SU-DHL-6 (cell line): Measurements from ENCODE around the gene SLC6A12.

Experiments
- H2AFZ ChIP-seq: fragments of 200-600 bp; sonication (generic); 2 replicates; pipeline ENCODE4 v1.6.1; 2014; ENCODE audit warnings: low read depth, mild to moderate bottlenecking, moderate library complexity, mixed read lengths, antibody characterized with exemption, low read length; ENCODE audit not compliant: severe bottlenecking
- H3F3A ChIP-seq: fragments of 200-600 bp; shearing (Covaris generic); 2 replicates; pipeline ENCODE4 v1.6.0; 2016; ENCODE audit warnings: antibody characterized with exemption, mild to moderate bottlenecking; ENCODE audit not compliant: insufficient read depth
- H3K27ac ChIP-seq: fragments of 200-600 bp; sonication (generic); 2 replicates; pipeline ENCODE4 v1.5.1; 2016; ENCODE audit warnings: low read depth, mild to moderate bottlenecking, low read length, moderate library complexity, mixed read lengths
- H3K27me3 ChIP-seq: fragments of 200-600 bp; sonication (generic), shearing (Covaris generic); 2 replicates; pipeline ENCODE4 v1.6.0; 2014; ENCODE audit warnings: mild to moderate bottlenecking, low read length
- H3K36me3 ChIP-seq: fragments of 200-600 bp; sonication (generic); 2 replicates; pipeline ENCODE4 v1.6.1; 2014; ENCODE audit warnings: mild to moderate bottlenecking, low read length, mixed read lengths
- H3K4me2 ChIP-seq: fragments of 300-600, 200-600 bp; shearing (Covaris generic), sonication (generic); 2 replicates; pipeline ENCODE4 v1.6.0; 2014; ENCODE audit warnings: low read length, low read depth, mild to moderate bottlenecking; ENCODE audit not compliant: poor library complexity, severe bottlenecking
- H3K4me3 ChIP-seq: fragments of 200-600 bp; sonication (generic); 2 replicates; pipeline ENCODE4 v1.5.1; 2014; ENCODE audit warnings: antibody characterized with exemption, low read length, mild to moderate bottlenecking, mixed read lengths; ENCODE audit not compliant: insufficient read depth, poor library complexity, severe bottlenecking
- H3K79me2 ChIP-seq: fragments of 200-600 bp; sonication (generic); 2 replicates; pipeline ENCODE4 v1.6.1; 2014; ENCODE audit warnings: mild to moderate bottlenecking, low read length, moderate library complexity; ENCODE audit not compliant: insufficient read depth
- H3K9ac ChIP-seq: fragments of 200-600 bp; sonication (generic); 2 replicates; pipeline ENCODE4 v1.7.0; 2014; ENCODE audit warnings: mild to moderate bottlenecking, low read length
- H3K9me2 ChIP-seq: fragments of 200-600 bp; sonication (generic); replicated peaks from 2 replicates; pipeline ENCODE4 v1.6.1; 2014; ENCODE audit warnings: low read length; ENCODE audit not compliant: insufficient read depth
- H3K9me3 ChIP-seq: fragments of 200-600 bp; sonication (generic); 2 replicates; pipeline ENCODE4 v1.6.1; 2014; ENCODE audit warnings: low read length, mixed read lengths; ENCODE audit not compliant: insufficient read depth
- H4K20me1 ChIP-seq: fragments of 200-600 bp; sonication (generic); 2 replicates; pipeline ENCODE4 v1.6.1; 2014; ENCODE audit warnings: low read depth, mild to moderate bottlenecking, antibody characterized with exemption, low read length, moderate library complexity, mixed read lengths
- EZH2phosphoT487 ChIP-seq: fragments of 200-600 bp; sonication (generic), shearing (Covaris generic); conservative IDR thresholded peaks from 2 replicates; pipeline ENCODE4 v1.6.1; 2018; ENCODE audit warnings: mild to moderate bottlenecking, antibody characterized with exemption, low read length, moderate library complexity, mixed read lengths
- TF ChIP-seq, protein P1 (sequence below): fragments of 200-600 bp; sonication (generic); IDR thresholded peaks from one replicate; pipeline ENCODE4 v1.5.1; 2017; ENCODE audit warnings: antibody characterized with exemption, mild to moderate bottlenecking, low read length, moderate library complexity; ENCODE audit not compliant: insufficient read depth, poor library complexity, severe bottlenecking

SLC6A12 gene

DNA sequence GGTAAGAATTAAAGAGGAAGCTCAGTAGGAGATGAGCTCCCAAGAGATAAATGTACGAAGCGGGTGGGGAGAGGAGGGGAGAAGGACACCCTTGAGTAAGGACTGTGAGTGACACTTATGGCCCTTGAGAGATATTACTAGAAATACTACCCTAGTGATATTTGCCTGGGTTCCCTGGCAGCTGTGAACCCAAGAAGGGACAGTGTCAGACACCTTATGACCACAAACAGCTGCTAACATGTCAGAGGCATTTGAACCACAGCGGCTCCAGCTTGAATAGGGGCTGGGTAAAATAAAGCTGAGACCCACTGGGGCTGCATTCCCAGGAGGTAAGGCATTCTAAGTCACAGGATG lies 19.6 kb upstream of the SLC6A12 start:
- Histone ChIP-seq H3K27ac (no peak overlapping the region), H3K4me3 (no peak overlapping the region), H2AFZ (no peak overlapping the region), H4K20me1 (no peaks in the 10 kb centered on the region), H3K27me3 (0 out of 2 replicates have a peak, but pooled peaks cover 2% of the 10 kb centered on the region), H3K9ac (no peak overlapping the region), H3K9me3 (peaks cover 16% of the 10 kb centered on the region), H3F3A (no peaks in the 10 kb centered on the region), H3K79me2 (no peaks in the 10 kb centered on the region), H3K36me3 (no peaks in the 10 kb centered on the region), H3K4me2 (no peak overlapping the region), H3K9me2 (no peaks in the 10 kb centered on the region)
- TF ChIP-seq, protein P1, sequence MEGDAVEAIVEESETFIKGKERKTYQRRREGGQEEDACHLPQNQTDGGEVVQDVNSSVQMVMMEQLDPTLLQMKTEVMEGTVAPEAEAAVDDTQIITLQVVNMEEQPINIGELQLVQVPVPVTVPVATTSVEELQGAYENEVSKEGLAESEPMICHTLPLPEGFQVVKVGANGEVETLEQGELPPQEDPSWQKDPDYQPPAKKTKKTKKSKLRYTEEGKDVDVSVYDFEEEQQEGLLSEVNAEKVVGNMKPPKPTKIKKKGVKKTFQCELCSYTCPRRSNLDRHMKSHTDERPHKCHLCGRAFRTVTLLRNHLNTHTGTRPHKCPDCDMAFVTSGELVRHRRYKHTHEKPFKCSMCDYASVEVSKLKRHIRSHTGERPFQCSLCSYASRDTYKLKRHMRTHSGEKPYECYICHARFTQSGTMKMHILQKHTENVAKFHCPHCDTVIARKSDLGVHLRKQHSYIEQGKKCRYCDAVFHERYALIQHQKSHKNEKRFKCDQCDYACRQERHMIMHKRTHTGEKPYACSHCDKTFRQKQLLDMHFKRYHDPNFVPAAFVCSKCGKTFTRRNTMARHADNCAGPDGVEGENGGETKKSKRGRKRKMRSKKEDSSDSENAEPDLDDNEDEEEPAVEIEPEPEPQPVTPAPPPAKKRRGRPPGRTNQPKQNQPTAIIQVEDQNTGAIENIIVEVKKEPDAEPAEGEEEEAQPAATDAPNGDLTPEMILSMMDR = no peak
- no peak for TF ChIP-seq EZH2phosphoT487

DNA sequence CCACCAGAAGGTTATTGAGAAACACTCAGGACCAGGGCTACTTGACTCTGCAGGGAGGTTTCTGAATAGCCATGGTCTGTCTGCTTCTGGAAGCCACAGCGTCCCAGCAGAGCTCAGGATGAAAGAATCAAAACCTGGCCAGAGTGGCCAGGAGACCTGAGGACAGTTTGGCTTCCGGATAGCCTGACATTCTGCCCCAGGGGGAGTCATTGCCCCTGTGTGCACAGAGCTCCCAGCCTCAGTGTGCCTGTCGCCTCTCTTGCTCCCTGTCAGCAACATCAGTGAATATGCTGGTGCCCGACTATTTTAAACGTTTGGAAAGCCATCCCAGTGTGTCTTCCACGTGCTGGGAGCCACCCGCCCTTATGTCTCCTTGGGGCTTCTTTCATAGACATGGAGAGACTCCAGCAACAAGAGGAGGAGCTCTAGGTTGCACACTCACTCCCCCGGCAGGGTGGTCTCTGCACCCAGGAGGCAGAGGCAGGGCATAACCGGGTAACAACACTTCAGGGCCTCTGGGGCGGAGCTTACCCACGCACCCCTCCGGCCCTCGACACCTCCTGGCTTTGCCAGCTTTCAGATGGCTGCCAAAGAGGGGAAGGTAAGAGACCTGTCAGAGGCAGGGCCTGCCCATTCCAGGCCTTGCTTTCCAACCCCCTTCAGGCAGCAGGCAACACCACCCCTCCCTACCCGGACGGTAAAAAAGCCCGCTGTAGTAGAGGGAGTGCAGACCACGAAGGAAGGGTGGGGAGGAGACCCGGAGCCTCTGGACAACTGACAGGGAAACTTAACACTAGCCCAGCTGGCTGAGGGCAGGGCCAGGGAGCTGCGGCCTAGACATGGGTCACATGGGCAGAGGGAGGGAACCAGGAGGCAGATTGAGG lies 19.0 kb upstream of the SLC6A12 start:
- Histone ChIP-seq H3K4me2 (no peak overlapping the region), H3F3A (no peaks in the 10 kb centered on the region), H3K27ac (no peak overlapping the region), H3K36me3 (no peaks in the 10 kb centered on the region), H3K9me3 (peaks cover 16% of the 10 kb centered on the region), H2AFZ (no peak overlapping the region), H4K20me1 (no peaks in the 10 kb centered on the region), H3K4me3 (no peak overlapping the region), H3K9me2 (no peaks in the 10 kb centered on the region), H3K9ac (no peak overlapping the region), H3K79me2 (no peaks in the 10 kb centered on the region), H3K27me3 (0 out of 2 replicates have a peak, but pooled peaks cover 2% of the 10 kb centered on the region)
- TF ChIP-seq EZH2phosphoT487 = no peak
- TF ChIP-seq, protein P1 = no peak

DNA sequence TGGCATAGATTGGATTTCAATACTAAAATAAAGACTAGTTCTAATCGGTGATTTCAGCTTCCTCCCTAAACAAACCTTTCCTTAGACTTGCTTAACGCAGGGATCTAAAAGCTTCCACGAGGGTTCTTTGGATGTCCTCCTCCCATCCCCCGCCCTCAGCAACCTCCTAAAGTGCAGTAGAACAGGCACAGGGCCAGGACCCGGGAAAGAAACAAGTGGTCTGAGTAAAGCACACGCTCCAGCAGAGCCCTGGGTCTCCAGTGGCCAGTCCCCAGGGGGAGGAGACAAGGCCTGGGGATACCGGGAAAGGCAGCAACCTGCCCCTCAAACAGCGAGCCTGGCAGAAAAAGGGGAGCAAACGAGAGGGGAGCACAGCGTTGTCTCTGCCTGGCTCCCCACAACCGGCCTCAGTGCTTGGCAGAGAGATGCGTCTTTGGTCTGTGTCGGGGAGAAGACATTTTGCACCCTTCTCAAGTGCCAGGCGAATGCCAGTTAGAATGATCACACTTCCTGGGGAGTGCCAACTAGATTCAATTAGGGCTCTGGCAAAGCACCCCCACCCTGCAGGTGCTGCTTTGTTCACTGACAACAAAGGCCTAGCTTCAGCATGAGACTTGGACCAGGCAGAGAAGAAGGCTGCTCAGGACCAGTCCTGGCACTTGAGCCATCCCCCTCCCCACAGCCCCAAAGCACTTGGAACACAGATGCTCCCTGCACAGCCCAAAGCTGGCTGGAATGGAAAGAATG lies 17.1 kb upstream of the SLC6A12 start:
- Histone ChIP-seq H3K27me3 (no peaks in the 10 kb centered on the region), H3K4me2 (no peak overlapping the region), H4K20me1 (no peaks in the 10 kb centered on the region), H3K9me2 (no peaks in the 10 kb centered on the region), H3K9ac (no peak overlapping the region), H3K36me3 (no peaks in the 10 kb centered on the region), H3K4me3 (no peak overlapping the region), H3F3A (no peaks in the 10 kb centered on the region), H3K9me3 (no peaks in the 10 kb centered on the region), H3K79me2 (no peaks in the 10 kb centered on the region), H2AFZ (no peak overlapping the region), H3K27ac (no peak overlapping the region)
- TF ChIP-seq, protein P1 = no peak
- no peak for TF ChIP-seq EZH2phosphoT487
